Keratinocyte (primary cell): ENCODE data around the gene MGMT.

Experiments used
- CTCF ChIP-seq, 3 experiments: IDR thresholded peaks in 1 of 3; conservative IDR thresholded peaks in 1 of 3; optimal IDR thresholded peaks in 1 of 3; 2 replicates in 2 of 3; 3 replicates in 1 of 3; pipeline versions ENCODE3 to v1.5.1; 2011; ENCODE audit warnings: low read length in 3 of 3, mild to moderate bottlenecking in 3 of 3, moderate library complexity in 2 of 3, control low read depth in 1 of 3, inconsistent platforms in 1 of 3; ENCODE audit not compliant: insufficient read depth in 2 of 3; ENCODE audit errors: extremely low read depth in 1 of 3
- EZH2 ChIP-seq: IDR thresholded peaks from one replicate; pipeline ENCODE4 v1.6.1; 2012; ENCODE audit warnings: inconsistent platforms, mild to moderate bottlenecking, low read length, moderate library complexity

- TF ChIP-seq CTCF (optimal IDR thresholded peaks at IDR 0.05 in 1 of 3, IDR thresholded peaks at IDR 0.05 in 1 of 3, conservative IDR thresholded peaks at IDR 0.05 in 1 of 3; ENCODE audit: extremely low read depth in 1 of 3, insufficient read depth in 2 of 3, low read length in 3 of 3) (no peak), EZH2 (no peak)
These were observed 320.5 kb downstream of the MGMT start for GRCh38 chr10:129787557-129787956.
